ENCODE measurements around the gene EBF4.
"Not testable (repeated sequence)": the region's sequence is repeated elsewhere in the genome, so short reads cannot be mapped to it uniquely, and the experiment has no call there.

EBF4 gene

GRCh38 chr20:2759603-2760296, 67.2 kb downstream of the EBF4 start:
- DNase-seq: no peak

GRCh38 chr20:2760297-2760951, 67.8 kb downstream of the EBF4 start:
- no peak for DNase-seq

GRCh38 chr20:2760952-2761305, 68.3 kb downstream of the EBF4 start:
- DNase-seq: no peak

GRCh38 chr20:2761885-2762284, 69.3 kb downstream of the EBF4 start:
- DNase-seq: no peak

GRCh38 chr20:2762578-2763131, 70.1 kb downstream of the EBF4 start:
- no peak for DNase-seq

GRCh38 chr20:2763186-2763585, 70.6 kb downstream of the EBF4 start:
- no peak for DNase-seq

- DNase-seq: no peak
Measured at GRCh38 chr20:2767768-2768631, 75.4 kb downstream of the EBF4 start.

GRCh38 chr20:2768632-2769015, 76.0 kb downstream of the EBF4 start:
- DNase-seq: no peak

- DNase-seq: not testable (repeated sequence)
Measured at GRCh38 chr20:2770091-2770490, 77.5 kb downstream of the EBF4 start.

GRCh38 chr20:2771631-2772080, 79.1 kb downstream of the EBF4 start:
- DNase-seq: no peak

GRCh38 chr20:2773812-2774211, 81.2 kb downstream of the EBF4 start:
- DNase-seq: no peak

- no peak for DNase-seq
Measured at GRCh38 chr20:2775139-2775538, 82.6 kb downstream of the EBF4 start.

GRCh38 chr20:2778602-2779321, 86.2 kb downstream of the EBF4 start:
- no peak for DNase-seq

- no peak for DNase-seq
Measured at GRCh38 chr20:2780948-2781347, 88.4 kb downstream of the EBF4 start.

GRCh38 chr20:2783908-2784566, 91.5 kb downstream of the EBF4 start:
- DNase-seq: no peak

GRCh38 chr20:2793471-2793870, 100.9 kb downstream of the EBF4 start:
- DNase-seq: no peak

- DNase-seq: no peak
Measured at GRCh38 chr20:2794202-2794748, 101.7 kb downstream of the EBF4 start.

- no peak for DNase-seq
Measured at GRCh38 chr20:2794866-2795447, 102.4 kb downstream of the EBF4 start.

- no peak for DNase-seq
Measured at GRCh38 chr20:2795451-2795850, 102.9 kb downstream of the EBF4 start.

- DNase-seq: no peak
Measured at GRCh38 chr20:2796011-2796660, 103.6 kb downstream of the EBF4 start.

All from NCI-H2227 treated with DMSO at 0.1 percent for 48 hours (cell line).